VCaP (cell line): Measurements from ENCODE around the gene TLR2.
"Not testable (repeated sequence)": the region's sequence is repeated elsewhere in the genome, so short reads cannot be mapped to it uniquely, and the experiment has no call there.

Experiments used
- H3K27ac ChIP-seq: fragments of 450-650 bp; 2 replicates; pipeline ENCODE4 v1.5.1; 2017
- TF ChIP-seq, protein P1 (sequence below): fragments of 450-650 bp; conservative IDR thresholded peaks from 2 replicates; pipeline ENCODE4 v1.5.1; 2017; ENCODE audit warnings: mild to moderate bottlenecking, moderate library complexity

Gene TLR2

GRCh38 chr4:153661908-153662307 is 22.2 kb upstream of the TLR2 start:
- TF ChIP-seq, protein P1, sequence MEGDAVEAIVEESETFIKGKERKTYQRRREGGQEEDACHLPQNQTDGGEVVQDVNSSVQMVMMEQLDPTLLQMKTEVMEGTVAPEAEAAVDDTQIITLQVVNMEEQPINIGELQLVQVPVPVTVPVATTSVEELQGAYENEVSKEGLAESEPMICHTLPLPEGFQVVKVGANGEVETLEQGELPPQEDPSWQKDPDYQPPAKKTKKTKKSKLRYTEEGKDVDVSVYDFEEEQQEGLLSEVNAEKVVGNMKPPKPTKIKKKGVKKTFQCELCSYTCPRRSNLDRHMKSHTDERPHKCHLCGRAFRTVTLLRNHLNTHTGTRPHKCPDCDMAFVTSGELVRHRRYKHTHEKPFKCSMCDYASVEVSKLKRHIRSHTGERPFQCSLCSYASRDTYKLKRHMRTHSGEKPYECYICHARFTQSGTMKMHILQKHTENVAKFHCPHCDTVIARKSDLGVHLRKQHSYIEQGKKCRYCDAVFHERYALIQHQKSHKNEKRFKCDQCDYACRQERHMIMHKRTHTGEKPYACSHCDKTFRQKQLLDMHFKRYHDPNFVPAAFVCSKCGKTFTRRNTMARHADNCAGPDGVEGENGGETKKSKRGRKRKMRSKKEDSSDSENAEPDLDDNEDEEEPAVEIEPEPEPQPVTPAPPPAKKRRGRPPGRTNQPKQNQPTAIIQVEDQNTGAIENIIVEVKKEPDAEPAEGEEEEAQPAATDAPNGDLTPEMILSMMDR: no peak
- H3K27ac ChIP-seq: no peak overlapping the region

- TF ChIP-seq, protein P1: no peak
- no peak overlapping the region for H3K27ac ChIP-seq
Observed at GRCh38 chr4:153663667-153664066, 20.4 kb upstream of the TLR2 start.

DNA sequence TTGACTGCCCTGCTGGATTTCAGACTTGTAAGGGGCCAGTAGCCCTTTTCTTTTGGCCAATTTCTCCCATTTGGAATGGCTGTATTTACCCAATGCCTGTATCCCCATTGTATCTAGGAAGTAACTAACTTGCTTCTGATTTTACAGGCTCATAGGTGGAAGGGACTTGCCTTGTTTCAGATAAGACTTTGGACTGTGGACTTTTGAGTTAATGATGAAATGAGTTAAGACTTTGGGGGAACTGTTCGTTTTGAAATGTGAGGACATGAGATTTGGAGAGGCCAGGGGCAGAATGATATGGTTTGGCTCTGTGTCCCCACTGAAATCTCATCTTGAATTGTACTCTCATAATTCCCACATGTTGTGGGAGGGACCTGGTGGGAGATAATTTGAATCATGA is 17.6 kb upstream of the TLR2 start:
- H3K27ac ChIP-seq: not testable (repeated sequence)

GRCh38 chr4:153668647-153669046 is 15.4 kb upstream of the TLR2 start:
- no peak overlapping the region for H3K27ac ChIP-seq
- TF ChIP-seq, protein P1: no peak

- TF ChIP-seq, protein P1: no peak
- no peak overlapping the region for H3K27ac ChIP-seq
Observed at GRCh38 chr4:153669838-153670237, 14.2 kb upstream of the TLR2 start.

GRCh38 chr4:153676486-153676885 is 7.6 kb upstream of the TLR2 start:
- TF ChIP-seq, protein P1: no peak
- no peak overlapping the region for H3K27ac ChIP-seq

DNA sequence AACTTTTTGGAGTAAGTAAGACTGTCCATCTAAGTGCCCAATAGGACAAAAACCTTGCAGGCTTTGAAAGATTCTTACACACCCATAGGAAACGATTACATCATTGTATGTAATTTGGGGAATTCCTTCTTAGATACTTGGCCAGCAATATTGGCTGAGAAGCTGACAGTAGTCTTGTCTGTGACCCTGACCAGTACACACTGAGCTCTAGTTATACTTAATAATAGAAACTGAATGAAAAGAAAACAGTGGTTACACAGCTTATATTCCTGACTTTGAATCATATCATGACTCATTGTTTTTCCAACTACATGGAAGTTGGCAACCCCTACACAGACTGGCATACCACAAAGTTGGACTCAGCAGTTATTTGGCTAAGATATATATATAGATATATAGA is 7.1 kb upstream of the TLR2 start:
- TF ChIP-seq, protein P1: no peak
- H3K27ac ChIP-seq: no peak overlapping the region

GRCh38 chr4:153679486-153679885 is 4.6 kb upstream of the TLR2 start:
- TF ChIP-seq, protein P1: no peak
- no peak overlapping the region for H3K27ac ChIP-seq
